ENCODE results near the gene PTPN11.
"Not testable (repeated sequence)": the region's sequence is repeated elsewhere in the genome, so short reads cannot be mapped to it uniquely, and the experiment has no call there.

Gene PTPN11

GRCh38 chr12:112409064-112409905, 9.5 kb upstream of the PTPN11 start, which contains the start of gene RPL6:
TSS of gene RPL6 (minus strand) at chr12:112409605. CDS start at chr12:112408656, 949 bp downstream.
- DNase-seq (ENCODE audit: low spot score), result peak; percentile 93

GRCh38 chr12:112409906-112410244, 8.9 kb upstream of the PTPN11 start:
- no peak for DNase-seq (ENCODE audit: low spot score)

- DNase-seq (ENCODE audit: low spot score), result no peak
Measured at GRCh38 chr12:112413855-112414625, 4.7 kb upstream of the PTPN11 start.

GRCh38 chr12:112415457-112415856, 3.3 kb upstream of the PTPN11 start:
- DNase-seq (ENCODE audit: low spot score), result not testable (repeated sequence)

- no peak for DNase-seq (ENCODE audit: low spot score)
Measured at GRCh38 chr12:112418273-112418607, 507 bp upstream of the PTPN11 start.

GRCh38 chr12:112419297-112420133, 768 bp downstream of the PTPN11 start:
- peak; percentile 87 for DNase-seq (ENCODE audit: low spot score)

GRCh38 chr12:112420740-112421139, 2.0 kb downstream of the PTPN11 start:
- DNase-seq (ENCODE audit: low spot score), result no peak

- no peak for DNase-seq (ENCODE audit: low spot score)
Measured at GRCh38 chr12:112421363-112421762, 2.6 kb downstream of the PTPN11 start.

- peak; percentile 38 for DNase-seq (ENCODE audit: low spot score)
Measured at GRCh38 chr12:112422531-112422930, 3.8 kb downstream of the PTPN11 start.

GRCh38 chr12:112424126-112424525, 5.4 kb downstream of the PTPN11 start:
- no peak for DNase-seq (ENCODE audit: low spot score)

GRCh38 chr12:112425582-112426382, 7.0 kb downstream of the PTPN11 start:
- no peak for DNase-seq (ENCODE audit: low spot score)

- no peak for DNase-seq (ENCODE audit: low spot score)
Measured at GRCh38 chr12:112427760-112428159, 9.0 kb downstream of the PTPN11 start.

- no peak for DNase-seq (ENCODE audit: low spot score)
Measured at GRCh38 chr12:112430929-112431328, 12.2 kb downstream of the PTPN11 start.

- DNase-seq (ENCODE audit: low spot score), result no peak
Measured at GRCh38 chr12:112431965-112432364, 13.2 kb downstream of the PTPN11 start.

- no peak for DNase-seq (ENCODE audit: low spot score)
Measured at GRCh38 chr12:112433551-112433950, 14.8 kb downstream of the PTPN11 start.

- not testable (repeated sequence) for DNase-seq (ENCODE audit: low spot score)
Measured at GRCh38 chr12:112438645-112439044, 19.9 kb downstream of the PTPN11 start.

- no peak for DNase-seq (ENCODE audit: low spot score)
Measured at GRCh38 chr12:112439769-112440168, 21.0 kb downstream of the PTPN11 start.

GRCh38 chr12:112440653-112441052, 21.9 kb downstream of the PTPN11 start:
- not testable (repeated sequence) for DNase-seq (ENCODE audit: low spot score)

- DNase-seq (ENCODE audit: low spot score), result no peak
Measured at GRCh38 chr12:112443916-112444315, 25.2 kb downstream of the PTPN11 start.

GRCh38 chr12:112446008-112446725, 27.4 kb downstream of the PTPN11 start:
- DNase-seq (ENCODE audit: low spot score), result no peak

- DNase-seq (ENCODE audit: low spot score), result no peak
Measured at GRCh38 chr12:112447106-112447505, 28.4 kb downstream of the PTPN11 start.

Data from AG08395 (cell line).